ENCODE data around the gene SND1.

The SND1 gene

GRCh38 chr7:128135515-128136214, 483.7 kb downstream of the SND1 start:
- DNase-seq, result peak; percentile 55

- DNase-seq, result peak; percentile 39
Measured at GRCh38 chr7:128136215-128136597, 484.2 kb downstream of the SND1 start.

- peak; percentile 35 for DNase-seq
Measured at GRCh38 chr7:128137181-128137580, 485.2 kb downstream of the SND1 start.

DNA sequence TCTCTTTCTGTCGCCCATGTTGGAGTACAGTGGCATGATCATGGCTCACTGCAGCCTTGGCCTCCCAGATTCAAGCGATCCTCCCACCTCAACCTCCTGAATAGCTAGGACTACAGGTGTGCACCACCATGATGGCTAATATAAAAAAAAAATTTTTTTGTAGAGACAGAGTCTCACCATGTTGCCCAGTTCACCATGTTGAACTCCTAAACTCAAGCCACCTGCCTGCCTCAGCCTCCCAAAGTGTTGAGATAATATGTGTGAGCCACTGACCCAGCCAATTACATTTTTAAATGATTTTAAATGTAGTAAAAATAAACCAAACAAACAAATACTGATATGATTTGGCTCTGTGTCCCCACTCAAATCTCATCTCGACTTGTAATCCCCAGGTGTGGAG, 487.4 kb downstream of the SND1 start:
- DNase-seq, result no peak

DNA sequence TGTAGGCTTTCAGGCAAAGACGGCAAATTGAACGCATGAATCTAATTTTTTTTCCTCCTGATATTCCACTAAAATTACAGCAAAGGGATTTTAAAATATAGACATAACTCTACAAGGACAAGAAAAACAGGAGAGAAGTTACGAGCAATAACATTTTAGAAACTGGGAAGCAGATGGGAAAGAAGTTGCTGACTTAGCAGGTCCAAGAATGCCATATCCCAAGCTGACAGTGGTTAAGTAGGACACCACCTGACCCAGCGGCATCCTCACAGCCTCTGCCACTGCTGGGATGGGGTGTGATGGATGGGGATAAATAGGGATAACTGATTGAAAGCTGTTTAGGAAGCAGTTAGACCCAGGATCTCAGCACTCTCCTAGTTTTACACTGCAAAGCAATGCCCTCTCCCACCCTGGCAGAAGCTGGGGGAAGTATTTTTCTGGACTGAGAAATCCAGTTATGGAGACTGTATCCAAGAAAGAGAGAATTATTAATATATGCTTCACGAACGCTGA, 489.7 kb downstream of the SND1 start:
- no peak for DNase-seq
